ENCODE results near the gene FES.

GRCh38 chr15:90881181-90881977 lies 2.9 kb upstream of the FES start:
- no peak for TF ChIP-seq MAX (IDR thresholded peaks at IDR 0.05)
- TF ChIP-seq EP300 (IDR thresholded peaks at IDR 0.05; ENCODE audit: borderline replicate concordance): no peak
- no peak for TF ChIP-seq REST (IDR thresholded peaks at IDR 0.05; ENCODE audit: low read depth)
- no peak for TF ChIP-seq EGR1 (IDR thresholded peaks at IDR 0.05)
- TF ChIP-seq TCF12 (IDR thresholded peaks at IDR 0.05; ENCODE audit: low read depth): no peak
- no peak for TF ChIP-seq USF1 (IDR thresholded peaks at IDR 0.05)
- TF ChIP-seq FOXM1 (IDR thresholded peaks at IDR 0.05; ENCODE audit: borderline replicate concordance, low read depth): no peak
- no peak for TF ChIP-seq CEBPB (IDR thresholded peaks at IDR 0.05)
- TF ChIP-seq RAD21 (IDR thresholded peaks at IDR 0.05; ENCODE audit: low read depth): no peak
- TF ChIP-seq YY1 (IDR thresholded peaks at IDR 0.05; ENCODE audit: low read depth): no peak
- no peak for TF ChIP-seq NFIC (IDR thresholded peaks at IDR 0.05)

Data from Ishikawa (cell line).